GM20431 (cell line): Measurements from ENCODE around the gene SNAP25.

ENCODE experiments used
- in situ Hi-C: fragments of 300-500 bp; cut with MseI, MboI; formaldehyde crosslinking; loops from one replicate; pipeline ENCODE4 v1.15.0; 2020; ENCODE audit warnings: low sequenced_read_pairs; ENCODE audit not compliant: unreplicated experiment

SNAP25 gene

DNA sequence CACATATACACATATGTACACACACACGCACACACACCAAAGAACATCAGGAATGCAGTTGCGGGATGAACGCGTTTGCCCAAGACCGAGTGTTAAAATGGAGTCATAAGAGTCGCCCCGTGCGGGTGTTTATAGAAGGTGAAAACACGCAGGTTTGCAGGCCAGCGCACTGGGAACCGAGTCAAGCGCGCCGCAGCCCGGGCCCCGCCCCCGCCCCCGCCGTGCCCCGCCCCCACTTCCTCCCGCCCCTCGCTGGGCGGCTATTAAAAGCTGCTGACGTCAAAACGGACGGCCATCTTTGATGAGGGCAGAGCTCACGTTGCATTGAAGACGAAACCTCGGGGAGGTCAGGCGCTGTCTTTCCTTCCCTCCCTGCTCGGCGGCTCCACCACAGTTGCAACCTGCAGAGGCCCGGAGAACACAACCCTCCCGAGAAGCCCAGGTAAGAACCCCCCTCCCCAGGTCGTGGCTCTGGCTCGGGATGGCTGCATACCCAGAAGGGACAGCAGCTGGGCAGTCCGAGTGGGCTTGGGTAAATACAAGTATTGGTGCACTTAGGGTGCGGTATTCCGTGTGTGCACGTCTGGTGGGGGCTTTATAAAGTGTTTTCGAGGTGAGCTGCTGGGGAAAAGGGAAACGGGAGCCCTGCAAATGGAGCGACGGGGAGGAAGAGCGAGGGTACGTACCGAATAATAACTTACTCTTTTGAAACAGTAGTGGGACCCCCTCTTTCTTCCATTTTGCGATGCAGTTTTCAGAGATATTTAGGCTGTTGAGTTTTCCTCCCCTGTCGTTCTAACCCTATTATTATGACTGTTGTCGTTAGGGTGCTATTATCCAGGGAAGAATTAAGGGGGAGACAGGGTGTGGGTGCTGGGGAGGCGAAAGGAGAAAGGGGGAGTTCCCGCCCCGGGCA lies at the start of gene SNAP25:
Gene SNAP25, plus strand, starts transcription at position 295 of the 916 bp plus-strand sequence. CDS start 56,662 bp downstream, outside the sequence.
- in situ Hi-C loops = no loop called here

DNA sequence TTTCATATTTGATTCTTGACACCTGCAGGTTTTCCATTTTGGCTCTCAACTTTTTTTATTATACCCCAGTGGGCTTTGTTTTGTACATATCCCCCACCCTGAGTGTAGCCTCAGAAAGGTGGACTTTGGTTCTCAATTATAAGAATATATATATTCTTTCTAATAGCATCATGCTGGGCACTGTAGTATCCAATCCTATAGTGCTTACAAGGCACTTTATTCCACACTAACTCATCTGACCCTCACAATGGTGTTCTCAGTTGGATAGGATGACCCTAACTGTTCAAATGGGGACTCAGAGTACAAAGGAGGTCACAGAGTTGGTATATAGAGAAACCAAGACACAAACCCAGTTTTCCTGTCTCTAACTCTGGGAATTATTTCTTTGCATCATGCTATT lies 48.9 kb upstream of the SNAP25 start:
- in situ Hi-C loops = no loop called here

DNA sequence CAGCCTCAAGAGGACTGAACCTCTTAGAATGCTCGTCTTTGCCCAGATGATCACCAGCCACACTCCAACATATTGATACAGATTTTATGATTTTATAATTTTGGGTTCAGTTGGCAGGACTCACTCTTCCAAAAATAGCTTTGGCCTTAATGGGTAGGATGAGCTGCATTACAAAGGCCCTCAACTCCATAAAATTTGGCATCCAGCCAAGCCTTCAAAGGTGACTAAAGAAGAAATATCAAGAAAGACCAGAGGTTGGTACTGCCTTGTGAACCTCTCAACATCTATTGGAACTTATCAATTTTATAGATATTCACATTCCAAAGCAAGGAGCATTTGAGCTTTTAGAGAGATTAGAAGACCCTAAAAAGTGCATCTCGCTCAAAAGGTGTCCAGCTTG lies 48.4 kb upstream of the SNAP25 start:
- in situ Hi-C loops = no loop called here

DNA sequence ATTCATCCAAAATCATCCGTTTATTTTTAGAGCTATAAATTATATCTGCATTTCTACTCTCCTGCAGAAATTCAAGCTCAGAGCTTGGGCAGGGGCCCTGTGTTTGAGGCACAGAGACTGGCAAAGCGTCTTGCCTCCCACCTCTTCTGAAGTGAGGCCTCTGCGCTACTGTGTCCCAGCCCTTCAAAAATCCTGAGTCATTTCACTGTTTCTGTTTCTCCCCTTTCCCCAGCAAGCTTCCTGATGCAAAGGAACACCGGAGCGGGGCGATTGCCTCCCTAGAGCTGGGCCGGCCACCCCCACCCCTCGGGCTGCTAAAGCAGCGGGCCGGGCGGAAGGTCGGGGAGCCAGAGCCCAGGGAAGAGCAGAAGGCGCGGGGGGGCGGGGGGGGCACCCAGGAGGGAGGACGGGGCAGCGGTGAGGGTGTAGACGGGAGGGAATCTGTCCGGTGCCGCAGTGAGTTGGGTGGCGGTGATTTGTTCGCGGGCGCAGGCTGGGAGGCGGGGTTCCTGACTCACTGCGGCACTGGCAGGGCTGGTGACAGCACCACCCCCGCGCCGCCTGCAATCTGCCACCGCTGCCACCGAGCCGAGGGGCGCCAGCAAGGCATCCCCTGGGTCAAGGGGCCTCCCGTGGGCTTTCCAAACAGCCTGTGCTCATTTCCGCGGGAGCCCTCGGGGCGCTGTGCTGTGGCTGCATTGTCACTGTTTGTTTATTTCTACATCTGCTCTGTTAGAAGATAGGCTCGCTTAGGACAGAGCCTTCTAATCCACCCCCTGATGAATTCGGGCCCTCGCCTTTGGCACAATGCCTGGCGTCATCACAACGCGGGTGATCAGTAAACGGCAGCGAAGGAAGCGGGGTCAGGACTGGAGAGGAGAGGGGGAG lies 46.5 kb upstream of the SNAP25 start:
- in situ Hi-C loops = no loop called here

DNA sequence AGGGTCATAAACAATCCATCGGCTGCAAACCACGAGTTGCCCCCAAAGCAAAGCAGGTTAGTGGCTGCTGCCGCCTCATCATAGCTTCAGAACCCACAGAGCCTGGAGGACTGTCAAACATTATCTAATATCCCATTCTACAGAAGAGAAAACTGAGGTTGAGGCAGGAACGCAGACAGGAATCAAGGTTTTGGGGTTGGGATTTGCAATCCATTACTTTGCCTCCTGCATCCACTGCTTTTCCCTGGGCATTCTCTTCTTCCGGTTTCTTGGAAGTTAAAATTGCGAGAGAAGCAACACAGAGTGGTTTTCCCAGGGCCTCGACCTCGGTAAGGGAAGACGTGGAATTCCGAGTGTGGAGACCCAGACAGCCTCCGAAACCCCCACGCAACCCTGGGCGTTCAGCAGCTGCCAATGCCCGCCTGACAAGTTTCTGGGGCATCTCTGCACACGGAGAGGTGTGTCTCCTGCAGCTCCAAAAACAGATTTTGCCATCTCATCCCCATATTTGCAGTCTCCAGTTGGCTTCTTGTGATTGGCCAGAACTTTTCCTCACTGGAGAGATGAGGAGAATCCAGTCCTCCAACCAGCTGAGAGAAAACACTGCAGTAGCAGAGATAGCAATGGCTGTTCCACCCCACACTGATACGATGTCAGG lies 45.5 kb upstream of the SNAP25 start:
- in situ Hi-C loops = no loop called here

DNA sequence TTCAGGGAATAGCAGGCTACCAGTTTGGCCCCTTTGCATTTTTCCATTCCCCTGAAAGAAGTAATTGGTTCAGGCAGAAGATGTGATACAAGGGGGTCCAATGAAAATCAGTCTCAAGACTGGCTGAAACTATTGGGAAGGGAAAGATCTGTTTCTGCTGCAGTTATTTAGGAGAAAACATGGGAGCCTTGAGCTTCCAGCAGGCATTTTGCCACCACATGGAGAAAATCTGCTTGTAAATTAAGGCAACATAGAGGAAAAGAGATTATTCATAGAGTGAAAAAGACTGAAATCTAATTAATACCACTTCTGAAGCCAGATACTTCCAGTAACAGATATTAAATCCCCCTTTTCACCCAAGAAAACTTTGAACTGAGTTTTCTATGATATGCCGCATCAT lies 44.2 kb upstream of the SNAP25 start:
- in situ Hi-C loops = no loop called here

DNA sequence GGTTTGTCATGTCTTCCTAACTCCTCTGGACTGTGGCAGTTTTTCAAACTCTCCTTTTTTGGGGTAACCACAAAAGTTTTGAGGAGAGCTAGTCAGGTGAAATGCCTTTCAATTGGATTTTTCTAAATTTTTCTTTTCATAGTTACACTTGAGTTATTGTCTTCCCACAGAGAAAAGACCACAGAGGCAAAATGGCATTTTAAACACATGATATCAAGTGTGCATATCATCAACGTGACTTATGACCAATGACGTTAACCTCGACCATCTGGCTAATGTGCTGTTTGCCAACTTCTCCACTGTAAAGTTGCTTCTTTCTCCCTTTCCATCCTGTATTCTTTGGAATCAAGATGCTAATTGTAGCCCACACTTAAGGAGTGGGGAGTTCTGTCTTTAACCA lies 41.3 kb upstream of the SNAP25 start:
- in situ Hi-C loops = no loop called here

DNA sequence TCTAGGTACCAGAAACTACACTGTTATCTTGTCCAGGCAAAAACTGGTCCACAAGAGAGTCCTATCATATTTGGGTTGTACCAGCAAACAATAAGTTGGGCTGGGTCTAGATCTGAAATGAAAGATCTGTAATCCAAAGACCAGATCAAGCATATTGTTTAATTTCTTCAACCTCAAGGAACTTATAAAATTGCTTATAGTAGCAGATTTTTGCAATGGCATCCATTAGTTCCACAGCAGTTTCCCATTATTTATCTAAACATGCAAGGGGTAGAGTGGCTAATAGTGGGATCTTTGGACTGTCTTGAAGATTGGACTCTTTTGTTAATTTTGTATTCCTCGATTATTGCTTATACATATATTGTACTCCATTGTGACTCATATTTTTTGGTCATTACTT lies 40.5 kb upstream of the SNAP25 start:
- in situ Hi-C loops = no loop called here

DNA sequence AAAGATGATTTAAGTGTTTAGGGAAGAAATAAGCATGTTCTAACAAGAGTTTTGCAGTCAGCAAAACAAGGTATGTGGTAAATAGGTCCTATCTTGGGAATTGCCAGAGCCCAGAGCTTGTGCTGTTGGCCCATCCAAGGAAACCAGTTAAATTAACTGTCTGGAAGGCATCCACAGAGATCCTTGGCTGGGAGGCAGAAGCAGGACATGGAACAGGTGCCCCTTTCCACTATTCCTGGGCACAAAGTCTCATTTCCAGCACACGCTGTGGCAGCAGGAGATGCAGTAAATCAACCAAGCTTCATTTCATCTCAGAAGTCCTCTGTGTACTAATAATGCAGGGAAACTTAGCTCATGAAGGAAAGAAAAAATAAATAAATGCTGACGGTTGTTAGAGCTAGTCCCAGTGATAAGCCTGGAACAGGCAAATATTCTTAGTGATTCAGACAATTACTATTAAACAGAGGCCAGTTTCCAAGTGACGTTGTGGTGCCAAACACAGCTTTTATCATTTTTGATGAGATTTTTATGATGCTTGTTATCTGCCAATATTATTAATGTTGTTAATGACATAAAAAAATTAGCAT lies 39.8 kb upstream of the SNAP25 start:
- in situ Hi-C loops = no loop called here

DNA sequence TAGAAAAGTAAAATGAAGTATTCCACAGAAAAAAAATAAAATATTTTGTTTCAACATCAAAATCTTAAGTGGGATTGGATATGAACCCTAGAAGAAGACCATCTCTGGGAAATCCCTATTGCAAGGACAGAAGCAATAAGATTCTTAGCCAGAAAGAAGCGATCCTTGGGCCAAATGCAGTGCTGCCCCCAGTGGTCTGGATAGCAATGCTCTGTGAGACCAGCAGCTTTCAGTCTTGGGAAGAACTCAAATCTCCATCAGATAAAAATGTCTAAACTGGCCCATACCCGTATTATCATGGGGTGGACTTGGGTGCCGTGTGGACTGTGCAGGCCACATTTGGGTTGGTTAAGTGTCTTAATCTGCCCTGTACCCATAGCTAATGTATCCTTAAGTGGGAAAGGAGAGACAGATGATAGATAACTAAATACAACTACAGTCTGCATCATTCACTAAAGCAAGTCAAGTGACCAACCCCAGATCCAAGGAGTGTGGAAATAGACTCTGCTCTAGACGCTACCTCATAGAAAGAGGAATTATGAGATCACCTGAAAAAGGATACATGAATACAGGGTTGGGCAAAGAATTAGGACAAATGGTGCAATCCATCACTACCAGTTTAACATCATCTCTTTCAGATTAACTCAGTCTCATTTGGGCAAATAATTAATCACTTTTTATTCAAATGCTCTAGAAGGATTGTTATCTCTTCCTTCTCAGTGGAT lies 38.9 kb upstream of the SNAP25 start:
- in situ Hi-C loops = no loop called here

DNA sequence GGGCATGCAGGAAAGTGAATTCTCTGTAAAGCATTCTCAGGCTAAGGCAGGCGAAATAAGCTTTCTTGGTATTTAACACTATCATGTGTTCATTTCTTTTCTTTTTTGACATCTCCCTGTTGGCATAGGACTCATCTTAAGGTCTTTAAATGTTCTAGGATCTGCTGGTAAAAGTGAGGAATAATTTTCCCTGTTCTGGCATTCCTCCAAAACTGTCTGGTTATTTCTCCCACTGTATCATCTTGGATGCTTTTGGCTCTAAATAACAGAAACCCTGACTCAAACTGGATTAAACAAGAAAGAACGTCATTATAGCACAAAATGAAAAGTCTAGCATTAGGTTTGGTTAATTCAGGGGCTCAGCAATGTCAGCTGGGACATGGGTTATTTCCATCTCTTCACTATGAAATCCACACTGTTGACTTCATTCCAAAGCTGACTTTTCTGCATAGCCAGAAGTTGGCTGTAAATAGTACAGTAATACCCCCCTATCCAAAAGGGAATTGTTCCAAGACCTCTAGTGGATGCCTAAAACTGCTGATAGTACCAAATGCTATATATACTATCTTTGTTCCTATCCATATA lies 37.9 kb upstream of the SNAP25 start:
- in situ Hi-C loops = no loop called here

DNA sequence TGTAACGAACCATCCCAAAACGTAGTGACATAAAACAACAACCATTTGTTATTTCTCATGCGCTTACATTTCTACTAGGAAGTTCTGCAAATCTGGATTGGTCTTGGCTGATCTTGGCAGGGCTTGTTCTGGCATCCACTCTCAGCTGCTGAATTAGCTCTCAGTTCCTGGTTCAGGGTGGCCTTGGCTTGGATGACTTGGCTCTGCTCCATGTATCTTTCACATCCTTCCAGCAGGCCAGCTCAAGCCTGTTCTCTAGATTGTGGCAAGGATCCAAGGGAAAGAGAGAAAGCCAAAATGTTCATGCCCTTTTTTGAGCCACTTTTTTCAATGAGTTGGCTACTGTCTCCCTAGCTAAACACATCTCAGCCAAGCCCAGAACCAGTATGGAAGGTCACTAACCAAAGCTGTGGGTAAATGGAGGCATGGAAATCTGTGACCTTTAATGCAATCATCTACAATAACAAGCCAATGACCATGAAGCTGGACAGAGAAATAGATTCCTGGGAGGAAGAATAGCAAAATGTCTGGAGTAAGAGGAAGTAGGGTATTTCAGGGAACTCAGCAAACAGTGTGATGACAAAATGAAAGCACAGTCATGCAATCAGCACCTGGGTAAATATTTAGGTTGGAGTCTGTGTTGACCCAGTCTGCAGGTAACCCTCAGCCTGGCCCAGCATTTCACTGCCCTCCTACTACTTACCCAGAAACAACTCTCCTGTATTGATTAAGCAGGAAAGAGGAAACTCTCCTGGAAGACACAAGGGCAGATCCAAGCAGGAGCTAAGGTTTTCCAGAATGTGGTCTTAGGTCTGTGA lies 32.7 kb upstream of the SNAP25 start:
- in situ Hi-C loops = no loop called here

DNA sequence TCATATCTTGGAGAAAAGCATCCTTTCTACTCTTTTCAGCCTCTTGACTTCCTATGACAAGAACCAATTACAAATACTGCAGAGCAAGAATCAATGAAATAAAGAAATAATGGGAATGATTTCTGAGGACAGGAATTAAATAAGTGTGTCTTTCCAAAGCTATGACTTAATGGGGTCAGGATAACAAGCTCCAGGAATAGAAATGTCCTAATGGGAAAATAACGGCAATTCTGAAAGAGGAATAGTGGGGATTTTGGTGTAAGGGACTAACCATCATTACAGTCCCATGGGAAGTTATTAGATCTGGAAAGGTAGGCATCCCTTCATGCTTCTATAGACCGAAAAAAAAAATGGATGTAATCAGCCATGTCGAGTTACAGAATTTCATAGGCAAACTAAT lies 28.2 kb upstream of the SNAP25 start:
- in situ Hi-C loops = no loop called here

DNA sequence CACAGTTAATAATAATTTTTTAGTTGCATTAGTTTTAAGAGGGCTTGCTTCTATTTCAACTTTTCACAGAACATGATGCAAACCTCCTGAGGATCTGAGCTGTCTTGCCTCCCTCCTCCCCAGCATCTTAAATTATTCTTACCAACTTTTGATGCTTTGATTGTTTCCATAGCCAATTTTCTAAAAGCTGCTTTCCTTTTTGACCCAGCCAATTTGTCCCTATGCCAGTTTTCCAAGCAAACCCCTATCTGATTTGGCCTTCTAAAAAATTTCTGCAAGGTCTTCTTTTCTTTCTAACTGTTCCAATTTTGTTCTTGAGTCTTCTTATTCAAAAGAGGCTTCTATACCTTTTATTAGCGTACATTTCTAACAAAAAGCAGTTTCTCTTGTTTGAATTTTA lies 26.5 kb upstream of the SNAP25 start:
- in situ Hi-C loops = no loop called here

DNA sequence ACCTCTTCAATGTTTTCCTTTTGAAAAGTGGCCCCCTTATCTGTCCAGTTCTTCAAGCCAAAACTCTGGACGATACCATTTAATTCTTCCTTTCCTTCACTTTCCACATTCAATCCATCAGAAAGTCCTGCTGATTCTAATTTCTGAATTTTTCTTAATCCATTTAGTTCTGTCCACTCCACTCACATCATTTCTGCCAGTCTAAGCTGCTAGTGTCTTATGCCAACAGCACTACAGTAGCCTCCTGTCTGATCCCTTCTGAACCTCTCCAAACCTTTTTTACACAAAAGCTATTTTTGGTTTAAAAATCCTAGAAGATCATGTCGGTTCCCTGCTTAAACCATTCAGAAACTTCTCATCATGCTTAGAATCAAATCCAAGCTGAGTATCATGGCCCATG lies 24.5 kb upstream of the SNAP25 start:
- in situ Hi-C loops = no loop called here

DNA sequence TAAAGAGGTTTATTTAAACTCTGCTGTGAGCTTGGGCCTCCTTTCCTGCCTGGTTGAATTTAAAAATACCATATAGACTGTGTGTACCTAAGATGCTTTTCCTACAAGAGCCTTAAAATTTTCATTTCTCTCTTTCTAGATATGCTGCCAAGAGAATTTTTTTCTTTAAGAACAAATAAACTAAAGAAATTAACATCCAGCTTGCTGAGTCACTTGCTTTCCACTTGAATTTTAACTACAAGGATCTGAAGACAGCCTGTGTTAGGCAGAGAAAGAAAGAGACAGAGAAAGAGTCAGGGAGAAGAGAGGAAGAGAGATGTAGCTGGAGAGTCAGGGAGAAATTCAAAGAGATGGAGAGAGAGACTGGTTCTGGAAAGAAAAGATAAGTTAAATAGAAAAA lies 18.3 kb upstream of the SNAP25 start:
- in situ Hi-C loops = no loop called here

DNA sequence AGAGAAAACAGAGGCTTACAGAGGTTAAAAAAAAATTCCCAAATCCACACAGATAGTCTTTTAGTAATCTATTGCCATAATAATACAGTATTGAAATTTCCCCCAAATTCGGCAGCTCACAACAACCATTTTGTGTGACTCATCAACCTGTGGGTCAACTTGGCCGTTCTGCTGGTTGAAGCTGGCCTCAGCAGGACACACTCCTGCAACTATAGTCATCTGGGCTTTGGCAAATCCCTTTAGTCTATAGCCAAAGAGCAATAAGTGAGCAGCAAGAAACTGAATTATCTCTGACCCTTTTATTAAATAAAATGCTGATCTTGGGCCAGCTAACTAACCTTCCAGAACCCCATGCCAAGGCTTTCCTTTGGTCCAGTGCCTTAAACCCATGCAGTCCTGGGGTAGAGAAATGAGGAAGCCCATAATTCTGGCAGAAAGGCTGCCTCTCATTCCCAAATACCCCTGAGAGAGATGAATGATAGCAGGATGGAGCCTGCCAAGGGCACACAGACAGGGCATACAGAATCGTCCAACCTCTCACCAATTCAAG lies 17.2 kb upstream of the SNAP25 start:
- in situ Hi-C loops = no loop called here

DNA sequence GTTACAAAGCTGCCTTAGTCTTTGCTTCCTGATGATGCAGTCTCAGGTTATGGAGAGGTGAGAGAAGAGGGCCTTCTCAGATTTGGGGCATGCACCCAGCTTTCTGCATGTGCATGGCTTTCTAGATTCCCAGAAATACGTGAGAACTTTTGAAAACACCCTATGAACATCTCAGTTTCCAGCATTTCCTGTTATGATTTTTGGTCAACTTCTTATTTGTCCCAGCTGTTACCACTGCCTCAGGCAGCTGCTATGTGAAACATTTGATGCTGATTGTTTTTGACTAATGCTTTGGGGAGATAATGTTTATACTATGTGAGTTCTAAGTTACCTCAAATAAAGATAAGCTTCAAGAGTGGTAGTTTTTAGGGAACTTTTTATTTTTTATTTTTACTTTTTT lies 9.5 kb upstream of the SNAP25 start:
- in situ Hi-C loops = no loop called here
